ENCODE measurements around the gene EIF2A. TPM values are rescaled to one million over a fixed set of nuclear protein-coding genes. Genes with fewer than 3 reads are reported as not detected.
A peak's percentile ranks its signal among the peaks of the same experiment; 100 is the strongest.
"Not testable (repeated sequence)": the region's sequence is repeated elsewhere in the genome, so short reads cannot be mapped to it uniquely, and the experiment has no call there.

Gene EIF2A
- polyA plus RNA-seq (2013, experiment 1 of 2): 110 TPM
- 129 TPM for polyA plus RNA-seq (2013, experiment 2 of 2)

GRCh38 chr3:150546226-150547044 lies at the start of gene EIF2A, which contains the start of gene SERP1:
Gene EIF2A (plus strand): TSS chr3:150546787. CDS start chr3:150546803, 16 bp downstream.
Gene SERP1 (minus strand): TSS chr3:150546496. CDS start chr3:150546135, 361 bp downstream.
- H3K9me3 ChIP-seq (ENCODE audit: control insufficient read depth, low read length): no peaks in the 10 kb centered on the region
- no peaks in the 10 kb centered on the region for H3K4me1 ChIP-seq (ENCODE audit: control insufficient read depth, insufficient read depth, low read length, poor library complexity, severe bottlenecking)
- peak within 1 kb of the TSS; percentile 98 for H3K27ac ChIP-seq (ENCODE audit: low read depth, low read length, severe bottlenecking)
- H3K4me3 ChIP-seq (ENCODE audit: extremely low read depth, insufficient read depth, low read length, poor library complexity, severe bottlenecking): peak within 1 kb of the TSS; percentile 91
- 0% methylated on average over 74 to 78 of the region's 86 CpGs for WGBS, 2 experiments (ENCODE audit: insufficient coverage in 2 of 2)
- H3K36me3 ChIP-seq (ENCODE audit: control insufficient read depth, insufficient read depth, low read length): peaks cover 41% of the 10 kb centered on the region

GRCh38 chr3:150497956-150498355 lies 48.6 kb upstream of the EIF2A start:
- H3K4me1 ChIP-seq (ENCODE audit: control insufficient read depth, insufficient read depth, low read length, poor library complexity, severe bottlenecking): no peaks in the 10 kb centered on the region
- no peaks in the 10 kb centered on the region for H3K36me3 ChIP-seq (ENCODE audit: control insufficient read depth, insufficient read depth, low read length)
- H3K4me3 ChIP-seq (ENCODE audit: extremely low read depth, insufficient read depth, low read length, poor library complexity, severe bottlenecking): no peak overlapping the region
- peaks cover 11% of the 10 kb centered on the region for H3K9me3 ChIP-seq (ENCODE audit: control insufficient read depth, low read length)
- H3K27ac ChIP-seq (ENCODE audit: low read depth, low read length, severe bottlenecking): no peak overlapping the region
- WGBS, 2 experiments (ENCODE audit: insufficient coverage in 2 of 2): no CpG with 5 or more reads among the region's 2 CpGs

DNA sequence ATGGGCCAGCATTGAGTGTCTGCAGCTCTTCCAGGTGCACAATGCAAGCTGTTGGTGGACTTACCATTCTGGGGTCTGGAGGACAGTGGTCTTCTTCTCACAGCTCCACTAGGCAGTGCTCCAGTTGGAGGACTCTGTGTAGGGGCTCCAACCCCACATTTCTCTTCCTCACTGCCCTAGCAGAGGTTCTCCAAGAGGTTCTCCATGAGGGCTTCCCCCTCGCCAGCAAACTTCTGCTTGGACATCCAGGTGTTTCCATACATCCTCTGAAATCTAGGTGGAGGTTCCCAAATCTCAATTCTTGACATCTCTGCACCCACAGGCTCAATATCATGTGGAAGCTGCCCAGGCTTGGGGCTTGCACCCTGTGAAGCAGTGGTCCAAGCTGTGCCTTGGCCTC lies 45.6 kb upstream of the EIF2A start:
- H3K36me3 ChIP-seq (ENCODE audit: control insufficient read depth, insufficient read depth, low read length); H3K4me1 ChIP-seq (ENCODE audit: control insufficient read depth, insufficient read depth, low read length, poor library complexity, severe bottlenecking); H3K27ac ChIP-seq (ENCODE audit: low read depth, low read length, severe bottlenecking); H3K4me3 ChIP-seq (ENCODE audit: extremely low read depth, insufficient read depth, low read length, poor library complexity, severe bottlenecking): not testable (repeated sequence)
- WGBS, 2 experiments (ENCODE audit: insufficient coverage in 2 of 2): 100% methylated on average over 1 of the region's 1 CpG; no CpG with 5 or more reads in 1 of the 2 experiments
- H3K9me3 ChIP-seq (ENCODE audit: control insufficient read depth, low read length): peaks cover 11% of the 10 kb centered on the region

- Histone ChIP-seq H3K36me3 (ENCODE audit: control insufficient read depth, insufficient read depth, low read length) (no peaks in the 10 kb centered on the region), H3K9me3 (ENCODE audit: control insufficient read depth, low read length) (peaks cover 11% of the 10 kb centered on the region), H3K4me3 (ENCODE audit: extremely low read depth, insufficient read depth, low read length, poor library complexity, severe bottlenecking) (no peak overlapping the region), H3K27ac (ENCODE audit: low read depth, low read length, severe bottlenecking) (no peak overlapping the region), H3K4me1 (ENCODE audit: control insufficient read depth, insufficient read depth, low read length, poor library complexity, severe bottlenecking) (no peaks in the 10 kb centered on the region)
- WGBS, 2 experiments (ENCODE audit: insufficient coverage in 2 of 2): 85 to 95% methylated on average over 3 to 5 of the region's 5 CpGs
Measured at GRCh38 chr3:150503402-150504099, 43.0 kb upstream of the EIF2A start.

DNA sequence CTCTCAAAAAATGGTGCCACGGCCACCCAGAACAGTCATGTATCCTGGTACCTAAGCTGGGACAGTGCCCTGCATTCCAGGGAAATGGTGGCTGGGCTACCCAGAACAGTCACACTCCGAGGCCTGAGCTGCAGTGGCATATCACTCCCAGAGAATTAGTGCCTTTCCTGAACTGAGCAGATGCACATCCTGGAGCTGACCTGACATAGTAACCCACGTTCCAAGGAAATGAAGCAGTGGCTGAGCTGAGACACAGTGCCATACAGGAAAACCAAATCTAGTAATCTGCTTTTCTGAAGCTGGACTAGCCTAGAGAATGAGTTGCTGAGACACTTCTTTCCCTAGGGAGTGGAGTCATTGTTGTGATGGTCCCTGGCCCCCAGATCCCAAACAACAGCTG lies 42.1 kb upstream of the EIF2A start:
- Histone ChIP-seq H3K27ac (ENCODE audit: low read depth, low read length, severe bottlenecking) (no peak overlapping the region), H3K4me3 (ENCODE audit: extremely low read depth, insufficient read depth, low read length, poor library complexity, severe bottlenecking) (no peak overlapping the region), H3K4me1 (ENCODE audit: control insufficient read depth, insufficient read depth, low read length, poor library complexity, severe bottlenecking) (no peaks in the 10 kb centered on the region), H3K9me3 (ENCODE audit: control insufficient read depth, low read length) (peaks cover 11% of the 10 kb centered on the region), H3K36me3 (ENCODE audit: control insufficient read depth, insufficient read depth, low read length) (no peaks in the 10 kb centered on the region)
- WGBS, 2 experiments (ENCODE audit: insufficient coverage in 2 of 2): 90 to 92% methylated on average over 3 of the region's 3 CpGs

DNA sequence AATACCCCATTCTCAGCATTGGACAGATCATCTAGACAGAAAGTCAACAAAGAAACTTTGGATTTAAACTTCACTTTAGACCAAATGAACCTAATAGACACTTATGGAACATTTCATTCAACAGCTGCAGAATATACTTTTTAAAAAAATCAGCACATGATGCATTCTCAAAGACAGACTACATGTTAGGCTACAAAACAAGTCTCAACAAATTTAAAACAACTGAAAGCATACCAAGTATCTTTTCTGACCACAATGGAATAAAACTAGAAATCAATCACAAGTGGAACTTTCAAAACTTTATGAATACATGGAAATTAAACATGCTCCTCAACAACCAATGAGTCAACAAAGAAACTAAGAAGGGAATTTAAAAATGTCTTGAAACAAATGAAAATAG lies 38.2 kb upstream of the EIF2A start:
- Histone ChIP-seq H3K36me3 (ENCODE audit: control insufficient read depth, insufficient read depth, low read length) (no peaks in the 10 kb centered on the region), H3K4me3 (ENCODE audit: extremely low read depth, insufficient read depth, low read length, poor library complexity, severe bottlenecking) (no peak overlapping the region), H3K9me3 (ENCODE audit: control insufficient read depth, low read length) (no peaks in the 10 kb centered on the region), H3K4me1 (ENCODE audit: control insufficient read depth, insufficient read depth, low read length, poor library complexity, severe bottlenecking) (no peaks in the 10 kb centered on the region), H3K27ac (ENCODE audit: low read depth, low read length, severe bottlenecking) (no peak overlapping the region)

DNA sequence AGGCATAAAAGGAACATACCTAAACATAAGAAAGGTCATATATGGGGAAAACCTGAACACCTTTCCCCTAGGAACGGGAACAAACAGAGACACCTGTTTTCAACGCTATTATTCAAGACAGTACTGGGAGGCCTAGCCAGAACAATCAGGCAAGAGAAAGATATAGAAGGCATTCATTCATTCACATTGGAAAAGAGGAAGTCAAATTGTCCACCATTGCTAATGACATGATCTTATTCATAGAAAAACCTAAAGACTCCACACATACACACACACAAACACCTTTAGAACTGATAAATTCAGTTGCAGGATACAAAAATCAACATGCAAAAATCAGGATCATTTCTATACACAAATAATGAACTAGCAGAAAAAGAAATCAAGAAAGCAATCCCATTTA lies 36.8 kb upstream of the EIF2A start:
- H3K27ac ChIP-seq (ENCODE audit: low read depth, low read length, severe bottlenecking): no peak overlapping the region
- no peak overlapping the region for H3K4me3 ChIP-seq (ENCODE audit: extremely low read depth, insufficient read depth, low read length, poor library complexity, severe bottlenecking)
- H3K9me3 ChIP-seq (ENCODE audit: control insufficient read depth, low read length): no peaks in the 10 kb centered on the region
- H3K36me3 ChIP-seq (ENCODE audit: control insufficient read depth, insufficient read depth, low read length): no peaks in the 10 kb centered on the region
- 100% methylated on average over 2 of the region's 2 CpGs for WGBS, 2 experiments (ENCODE audit: insufficient coverage in 2 of 2)
- H3K4me1 ChIP-seq (ENCODE audit: control insufficient read depth, insufficient read depth, low read length, poor library complexity, severe bottlenecking): no peaks in the 10 kb centered on the region

GRCh38 chr3:150511122-150511821 lies 35.3 kb upstream of the EIF2A start:
- no peaks in the 10 kb centered on the region for H3K36me3 ChIP-seq (ENCODE audit: control insufficient read depth, insufficient read depth, low read length)
- H3K9me3 ChIP-seq (ENCODE audit: control insufficient read depth, low read length): no peaks in the 10 kb centered on the region
- WGBS, 2 experiments (ENCODE audit: insufficient coverage in 2 of 2): no CpG with 5 or more reads among the region's 4 CpGs
- no peak overlapping the region for H3K27ac ChIP-seq (ENCODE audit: low read depth, low read length, severe bottlenecking)
- no peaks in the 10 kb centered on the region for H3K4me1 ChIP-seq (ENCODE audit: control insufficient read depth, insufficient read depth, low read length, poor library complexity, severe bottlenecking)
- H3K4me3 ChIP-seq (ENCODE audit: extremely low read depth, insufficient read depth, low read length, poor library complexity, severe bottlenecking): no peak overlapping the region

DNA sequence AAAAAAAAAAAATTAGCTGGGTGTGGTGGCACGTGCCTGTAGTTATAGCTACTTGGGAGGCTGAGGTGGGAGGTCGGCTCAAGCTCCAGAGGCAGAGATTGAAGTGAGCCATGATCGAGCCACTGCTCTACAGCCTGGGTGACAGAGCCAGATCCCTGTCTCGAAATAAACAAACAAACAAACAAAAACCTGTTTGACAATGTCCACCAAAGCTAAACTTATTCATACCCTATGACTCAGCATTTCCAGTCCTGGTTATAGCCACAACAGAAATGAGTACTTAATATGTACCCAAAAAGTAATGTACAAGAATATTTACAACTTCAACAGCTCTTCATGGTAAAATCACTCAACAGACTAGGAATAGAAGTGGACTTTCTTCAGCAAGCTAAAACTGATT lies 31.4 kb upstream of the EIF2A start:
- WGBS, 2 experiments (ENCODE audit: insufficient coverage in 2 of 2): 90 to 100% methylated on average over 2 of the region's 4 CpGs

GRCh38 chr3:150519026-150519425 lies 27.6 kb upstream of the EIF2A start:
- WGBS, 2 experiments (ENCODE audit: insufficient coverage in 2 of 2): 71% methylated on average over 1 of the region's 3 CpGs; no CpG with 5 or more reads in 1 of the 2 experiments
- Histone ChIP-seq H3K36me3 (ENCODE audit: control insufficient read depth, insufficient read depth, low read length) (no peaks in the 10 kb centered on the region), H3K4me3 (ENCODE audit: extremely low read depth, insufficient read depth, low read length, poor library complexity, severe bottlenecking) (no peak overlapping the region), H3K27ac (ENCODE audit: low read depth, low read length, severe bottlenecking) (no peak overlapping the region), H3K9me3 (ENCODE audit: control insufficient read depth, low read length) (no peaks in the 10 kb centered on the region), H3K4me1 (ENCODE audit: control insufficient read depth, insufficient read depth, low read length, poor library complexity, severe bottlenecking) (no peaks in the 10 kb centered on the region)

More for the DNA sequence above, 31.4 kb upstream of the EIF2A start:
- Histone ChIP-seq H3K36me3 (ENCODE audit: control insufficient read depth, insufficient read depth, low read length) (no peaks in the 10 kb centered on the region), H3K9me3 (ENCODE audit: control insufficient read depth, low read length) (no peaks in the 10 kb centered on the region), H3K27ac (ENCODE audit: low read depth, low read length, severe bottlenecking) (no peak overlapping the region), H3K4me1 (ENCODE audit: control insufficient read depth, insufficient read depth, low read length, poor library complexity, severe bottlenecking) (no peaks in the 10 kb centered on the region), H3K4me3 (ENCODE audit: extremely low read depth, insufficient read depth, low read length, poor library complexity, severe bottlenecking) (no peak overlapping the region)
